GM19238 (cell line): Measurements from ENCODE around the gene SCAMP4.

Source experiments
- DNase-seq: peaks from one replicate; pipeline ENCODE4 v3.0.0; 2011; ENCODE audit warnings: low spot score; ENCODE audit not compliant: insufficient read length

Gene SCAMP4

GRCh38 chr19:1956122-1956494, 50.9 kb downstream of the SCAMP4 start:
- DNase-seq = no peak

GRCh38 chr19:1956868-1957492, 51.8 kb downstream of the SCAMP4 start:
- no peak for DNase-seq

- DNase-seq = no peak
Measured at GRCh38 chr19:1957562-1958248, 52.5 kb downstream of the SCAMP4 start.

- no peak for DNase-seq
Measured at GRCh38 chr19:1959928-1960589, 54.9 kb downstream of the SCAMP4 start.

- DNase-seq = no peak
Measured at GRCh38 chr19:1961000-1961883, 56.0 kb downstream of the SCAMP4 start.

GRCh38 chr19:1962674-1963073, 57.5 kb downstream of the SCAMP4 start:
- no peak for DNase-seq

- DNase-seq = no peak
Measured at GRCh38 chr19:1967087-1967608, 61.9 kb downstream of the SCAMP4 start.

GRCh38 chr19:1968279-1969175, 63.3 kb downstream of the SCAMP4 start:
- no peak for DNase-seq

- no peak for DNase-seq
Measured at GRCh38 chr19:1969176-1970002, 64.2 kb downstream of the SCAMP4 start.

- DNase-seq = no peak
Measured at GRCh38 chr19:1970003-1970805, 65.0 kb downstream of the SCAMP4 start.

GRCh38 chr19:1970806-1971502, 65.8 kb downstream of the SCAMP4 start:
- DNase-seq = no peak

GRCh38 chr19:1974381-1975161, 69.4 kb downstream of the SCAMP4 start:
- no peak for DNase-seq

GRCh38 chr19:1975162-1975480, 69.9 kb downstream of the SCAMP4 start:
- DNase-seq = no peak
